NCI-H446 treated with DMSO at 0.1 percent for 48 hours (cell line): Measurements from ENCODE around the gene IGFBP3.

Source experiments
- DNase-seq: peaks from one replicate; lab custom pipeline; 2025; lab: John Stamatoyannopoulos, UW

Gene IGFBP3

DNA sequence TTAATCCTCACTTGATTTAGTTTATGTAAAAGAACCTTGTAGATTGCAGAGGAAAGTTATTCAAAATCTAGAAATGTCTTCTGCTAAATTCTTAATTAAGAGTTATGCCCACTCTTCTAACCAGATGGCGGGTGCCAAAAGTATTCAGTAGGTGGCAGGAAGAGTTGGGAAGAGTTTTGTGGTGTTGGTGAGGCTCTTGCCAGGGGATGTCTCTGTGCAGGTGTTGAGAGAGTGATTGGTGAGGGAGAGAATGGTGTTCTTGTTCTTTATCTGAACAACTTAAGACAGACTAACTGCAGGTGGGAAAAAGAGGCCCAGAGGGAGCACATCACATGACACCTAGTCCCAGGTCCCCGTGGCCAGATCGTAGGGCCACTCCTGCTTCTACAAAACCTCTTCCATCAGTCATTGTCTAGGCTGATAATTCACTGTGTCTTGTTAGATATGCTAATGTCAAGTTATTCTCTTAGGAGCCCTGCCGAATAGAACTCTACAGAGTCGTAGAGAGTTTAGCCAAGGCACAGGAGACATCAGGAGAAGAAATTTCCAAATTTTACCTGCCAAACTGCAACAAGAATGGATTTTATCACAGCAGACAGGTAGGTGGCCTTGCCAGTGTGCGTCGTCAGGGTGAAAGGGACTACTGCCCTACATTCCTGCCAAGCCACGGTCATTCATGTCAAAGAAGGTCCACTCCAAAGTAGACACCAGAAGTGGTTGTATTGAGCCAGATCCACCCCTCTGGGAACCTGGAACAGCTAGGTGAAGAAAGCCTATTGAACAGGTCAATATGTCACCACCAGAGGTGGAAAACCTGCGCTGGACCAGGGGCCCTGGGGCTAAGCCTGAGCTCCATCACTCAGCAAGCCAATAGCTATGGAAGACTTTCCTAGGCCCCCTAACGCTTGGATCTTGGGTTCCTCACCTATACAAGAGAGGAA, 29.3 kb downstream of the IGFBP3 start:
- DNase-seq, result no peak

- peak; percentile 19 for DNase-seq
Measured at GRCh38 chr7:45890902-45891461, 30.1 kb downstream of the IGFBP3 start.

GRCh38 chr7:45890125-45890901, 30.8 kb downstream of the IGFBP3 start:
- no peak for DNase-seq

DNA sequence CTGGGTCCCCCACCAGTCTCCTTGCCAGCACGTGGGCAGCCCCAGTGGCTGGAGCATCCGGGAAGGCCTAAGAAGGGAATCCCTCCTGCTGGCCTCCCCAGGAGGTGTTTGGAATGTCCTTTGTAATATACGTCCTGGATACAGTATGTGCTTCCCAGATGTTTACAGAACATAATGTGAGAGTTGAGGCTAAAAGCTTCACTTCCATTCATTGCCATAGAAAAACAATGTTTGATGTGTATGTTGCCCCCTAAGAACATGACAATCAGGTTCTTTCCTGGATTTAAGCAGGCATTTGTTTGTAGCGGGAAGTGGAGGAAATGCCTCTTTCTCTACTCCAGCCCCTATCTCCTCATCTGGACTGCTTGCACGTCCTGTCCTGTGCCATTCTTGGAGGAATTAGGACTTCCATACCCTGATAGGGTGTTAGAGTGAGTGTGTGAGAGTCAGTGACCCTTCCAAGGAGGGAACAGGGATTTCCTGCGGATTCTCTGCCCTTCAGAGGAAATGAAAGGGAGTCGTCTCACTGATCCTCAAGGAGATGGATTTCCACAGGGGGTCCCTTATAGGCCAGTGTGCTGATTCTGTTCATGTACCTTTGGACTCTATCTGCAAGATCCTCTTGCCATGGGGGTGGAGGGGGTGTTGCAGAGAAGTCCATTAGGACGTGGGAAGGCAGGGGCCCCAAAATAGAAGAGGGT, 31.6 kb downstream of the IGFBP3 start:
- DNase-seq, result no peak

GRCh38 chr7:45888993-45889366, 32.1 kb downstream of the IGFBP3 start:
- DNase-seq, result no peak

- DNase-seq, result no peak
Measured at GRCh38 chr7:45888185-45888992, 32.7 kb downstream of the IGFBP3 start, which contains the start of gene IGFBP1. TSS of gene IGFBP1 (plus strand) at chr7:45888488. CDS start at chr7:45888653, 165 bp downstream.

DNA sequence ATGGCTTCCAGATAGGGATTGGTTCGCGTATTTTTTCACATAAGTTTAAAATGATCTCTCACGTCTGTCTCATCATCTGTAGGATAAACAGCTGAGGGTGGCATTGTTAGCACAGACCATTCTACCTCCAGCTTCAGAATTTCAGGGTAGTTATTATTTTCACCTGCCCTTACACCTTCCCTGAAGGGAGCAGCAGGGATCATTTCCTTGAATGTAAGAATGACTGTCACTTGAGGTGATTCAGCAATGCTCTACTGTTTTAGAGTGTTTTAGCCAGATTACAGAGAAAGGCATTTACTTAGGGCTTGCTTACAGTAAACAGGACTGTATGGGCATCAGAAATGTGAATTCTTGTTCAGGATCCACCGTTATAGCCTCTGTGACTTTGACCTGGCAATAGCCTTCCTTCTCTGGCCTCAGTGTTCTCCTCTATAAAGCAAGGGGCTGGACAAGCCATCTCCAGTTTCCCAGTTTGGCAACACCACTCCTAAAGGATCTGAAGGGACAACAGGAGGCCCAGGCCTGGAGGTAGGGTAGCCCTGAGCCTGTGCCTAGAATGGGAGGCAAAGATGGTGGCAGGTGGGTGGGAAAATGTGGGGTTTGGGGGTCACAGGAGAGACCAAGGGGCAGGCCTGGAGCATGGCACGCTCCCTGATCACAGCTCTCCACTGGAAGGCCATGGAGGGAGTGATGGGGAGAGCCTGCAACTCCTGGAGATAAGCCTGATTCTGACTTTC, 34.0 kb downstream of the IGFBP3 start:
- no peak for DNase-seq

- no peak for DNase-seq
Measured at GRCh38 chr7:45885264-45885882, 35.7 kb downstream of the IGFBP3 start.

GRCh38 chr7:45884136-45884535, 36.9 kb downstream of the IGFBP3 start:
- DNase-seq, result no peak

DNA sequence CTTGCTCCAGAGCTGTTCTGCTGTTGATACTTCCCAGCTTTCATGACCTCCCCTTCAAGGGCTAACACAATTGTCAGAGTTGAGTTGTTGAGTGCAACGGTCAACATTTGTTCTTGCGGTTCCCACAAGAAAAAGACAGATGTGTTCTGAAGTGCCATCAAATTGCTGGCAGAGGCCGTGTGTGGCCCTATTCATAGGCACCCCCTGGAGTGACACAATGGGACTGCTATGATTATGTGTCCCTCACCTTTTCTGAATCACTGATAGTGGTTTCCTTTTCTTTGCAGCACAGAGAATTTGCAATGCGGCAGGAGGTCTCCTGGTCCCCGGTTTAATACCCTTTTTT, 38.6 kb downstream of the IGFBP3 start:
- DNase-seq, result no peak

DNA sequence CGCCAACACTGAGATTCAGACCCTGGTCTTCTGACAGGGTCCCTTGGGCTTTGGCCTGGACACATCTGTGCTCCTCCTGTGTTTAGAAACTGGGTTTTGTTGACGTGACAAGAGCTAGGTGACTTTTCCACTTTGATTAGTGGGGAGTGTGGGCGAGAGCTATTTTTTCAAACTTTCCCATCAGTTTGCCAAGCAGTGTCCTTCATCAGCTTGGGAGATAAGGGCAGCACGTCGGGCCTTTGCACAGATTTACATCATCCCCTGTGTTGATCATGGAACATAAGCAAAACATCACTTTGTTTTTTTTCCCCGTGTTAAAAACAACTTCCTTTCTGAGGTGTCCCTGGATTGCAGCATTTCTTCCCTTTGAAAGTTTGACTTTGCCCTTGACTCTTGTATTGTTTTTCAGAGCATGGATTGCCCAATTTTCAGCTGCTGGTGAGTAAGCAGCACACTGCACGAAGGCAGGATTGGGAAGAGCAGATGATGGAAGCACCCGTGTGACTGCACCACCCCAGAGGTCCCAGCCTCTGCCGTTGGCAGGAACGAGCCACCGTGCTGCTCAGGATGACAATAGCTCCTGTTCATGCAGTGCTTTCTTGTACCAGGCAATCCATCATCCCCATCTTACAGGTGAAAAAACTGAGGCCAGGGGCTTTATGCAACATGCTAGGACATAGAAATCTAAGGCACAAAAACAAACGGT, 39.2 kb downstream of the IGFBP3 start:
- DNase-seq, result no peak

GRCh38 chr7:45881280-45881758, 39.8 kb downstream of the IGFBP3 start:
- DNase-seq, result no peak

- DNase-seq, result no peak
Measured at GRCh38 chr7:45880433-45880860, 40.6 kb downstream of the IGFBP3 start.

DNA sequence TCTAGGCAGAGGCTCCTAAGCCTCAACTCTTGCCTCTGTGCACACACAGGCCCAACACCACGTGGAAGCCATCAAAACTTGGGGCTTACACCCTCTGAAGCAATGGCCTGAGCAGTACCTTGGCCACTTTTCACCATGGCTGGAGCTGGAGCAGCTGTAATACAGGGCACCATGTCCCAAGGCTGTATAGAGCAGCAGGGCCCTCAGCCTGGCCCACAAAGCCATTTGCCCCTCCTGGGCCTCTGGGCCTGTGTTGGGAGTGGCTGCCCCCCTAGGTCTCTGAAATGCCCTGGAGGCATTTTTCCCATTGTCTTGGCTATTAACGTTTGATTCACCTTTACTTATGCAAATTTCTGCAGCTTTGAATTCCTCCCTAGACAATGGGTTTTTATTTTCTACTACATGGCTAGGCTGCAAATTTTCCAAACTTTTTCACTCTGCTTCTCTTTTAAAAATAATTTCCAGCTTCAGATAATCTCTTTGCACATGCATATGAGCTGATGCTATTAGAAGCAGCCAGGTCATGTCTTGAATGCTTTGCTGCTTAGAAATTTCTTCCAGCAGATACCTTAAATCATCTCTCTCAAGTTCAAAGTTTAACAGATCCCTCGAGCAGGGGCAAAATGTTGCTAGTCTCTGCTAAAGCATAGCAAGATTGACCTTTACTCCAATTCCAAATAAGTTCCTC, 42.5 kb downstream of the IGFBP3 start:
- DNase-seq, result no peak

- no peak for DNase-seq
Measured at GRCh38 chr7:45876519-45876918, 44.6 kb downstream of the IGFBP3 start.

GRCh38 chr7:45874408-45875131, 46.5 kb downstream of the IGFBP3 start:
- no peak for DNase-seq

GRCh38 chr7:45873355-45873754, 47.7 kb downstream of the IGFBP3 start:
- DNase-seq, result no peak

- DNase-seq, result no peak
Measured at GRCh38 chr7:45873035-45873354, 48.1 kb downstream of the IGFBP3 start, which contains the start of gene CCDC201. TSS of gene CCDC201 (minus strand) at chr7:45873082. CDS start at chr7:45873007, 75 bp downstream.
